Muscle of arm (tissue), 12 donors: ENCODE measurements around the gene CECR2. TPM values are rescaled to one million over a fixed set of nuclear protein-coding genes. Genes with fewer than 3 reads are reported as not detected.

ENCODE experiments used
- DNase-seq: peaks from one replicate; pipeline ENCODE4 v3.0.0-alpha.2; 2013
- polyA plus RNA-seq, 12 donors: library from polyadenylated mRNA; unstranded; fragments of 120-200 nt; gene quantifications; one replicate each; pipeline ENCODE4 v1.2.1, GENCODE V29; 2013; ENCODE audit not compliant: insufficient read length in 12 of 12

CECR2 gene
- polyA plus RNA-seq, 12 donors = 11.0 to 27.9 (median 22.8) TPM; not detected in 1

DNA sequence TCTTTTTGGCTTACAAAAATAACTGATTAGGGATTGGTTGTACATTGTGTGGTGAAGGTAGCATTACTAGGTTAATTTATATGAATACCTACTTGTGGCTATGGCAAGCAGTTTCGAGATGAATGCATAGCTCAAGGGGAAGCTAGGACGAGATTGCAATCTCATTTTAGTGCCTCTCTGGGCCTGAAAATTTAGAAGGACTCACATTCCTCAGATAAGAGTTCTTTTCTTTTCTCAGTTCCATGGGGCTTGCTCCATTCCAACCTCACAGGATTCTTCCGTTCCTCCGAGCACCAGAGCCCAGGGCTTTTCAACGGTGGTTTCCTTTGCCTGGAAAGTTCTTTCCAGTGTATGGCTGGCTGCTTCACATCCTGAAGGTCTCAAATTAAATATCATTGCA lies 82.1 kb downstream of the CECR2 start:
- DNase-seq = no peak

GRCh38 chr22:17460895-17461294 lies 91.6 kb downstream of the CECR2 start:
- no peak for DNase-seq

GRCh38 chr22:17470880-17471500 lies 101.7 kb downstream of the CECR2 start:
- DNase-seq = no peak

GRCh38 chr22:17471886-17472535 lies 102.8 kb downstream of the CECR2 start:
- peak; percentile 32 for DNase-seq

DNA sequence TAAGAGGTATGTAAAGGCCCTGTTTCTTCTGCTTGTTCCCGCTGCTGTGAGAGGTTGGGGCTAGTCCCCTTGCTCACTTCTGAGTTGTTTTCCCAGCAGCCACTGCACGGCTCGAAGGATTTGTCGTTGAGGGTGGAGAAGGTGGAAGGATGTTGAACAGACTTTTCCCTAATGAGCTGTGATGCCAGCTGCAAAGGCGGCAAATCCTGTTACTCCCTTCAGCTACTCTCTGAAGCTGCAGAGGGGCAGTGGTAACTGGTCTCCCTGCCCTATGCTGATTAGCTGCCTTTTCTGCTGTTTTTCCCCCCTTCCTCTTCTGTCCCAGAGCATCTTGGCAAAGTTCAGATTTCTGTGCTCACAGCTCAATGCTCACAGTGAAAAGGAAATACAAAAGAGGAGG lies 103.7 kb downstream of the CECR2 start:
- DNase-seq = peak; percentile 15

GRCh38 chr22:17475318-17476230 lies 106.3 kb downstream of the CECR2 start:
- no peak for DNase-seq

GRCh38 chr22:17476838-17477237 lies 107.6 kb downstream of the CECR2 start:
- DNase-seq = no peak

- no peak for DNase-seq
Observed at GRCh38 chr22:17477391-17477833, 108.2 kb downstream of the CECR2 start.

DNA sequence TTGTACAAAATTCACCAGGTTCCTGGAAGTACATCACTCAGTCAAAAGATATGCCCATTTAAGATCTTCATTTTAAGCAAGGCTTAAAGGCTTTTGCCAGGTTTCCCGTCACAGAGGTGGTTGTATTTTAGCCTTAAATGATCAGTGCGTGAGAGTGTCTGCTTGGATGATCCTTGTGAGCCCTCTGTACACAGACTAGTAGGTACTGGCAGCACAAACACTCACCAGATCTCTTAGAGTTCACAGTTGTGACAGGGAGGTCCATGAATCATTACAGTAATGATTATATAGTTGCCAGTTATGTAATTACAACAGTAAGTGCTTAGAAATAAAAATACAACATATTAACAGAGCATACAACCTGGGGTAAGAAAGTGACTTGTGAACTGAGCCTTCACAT lies 109.9 kb downstream of the CECR2 start:
- no peak for DNase-seq

GRCh38 chr22:17481424-17481823 lies 112.2 kb downstream of the CECR2 start:
- DNase-seq = no peak

DNA sequence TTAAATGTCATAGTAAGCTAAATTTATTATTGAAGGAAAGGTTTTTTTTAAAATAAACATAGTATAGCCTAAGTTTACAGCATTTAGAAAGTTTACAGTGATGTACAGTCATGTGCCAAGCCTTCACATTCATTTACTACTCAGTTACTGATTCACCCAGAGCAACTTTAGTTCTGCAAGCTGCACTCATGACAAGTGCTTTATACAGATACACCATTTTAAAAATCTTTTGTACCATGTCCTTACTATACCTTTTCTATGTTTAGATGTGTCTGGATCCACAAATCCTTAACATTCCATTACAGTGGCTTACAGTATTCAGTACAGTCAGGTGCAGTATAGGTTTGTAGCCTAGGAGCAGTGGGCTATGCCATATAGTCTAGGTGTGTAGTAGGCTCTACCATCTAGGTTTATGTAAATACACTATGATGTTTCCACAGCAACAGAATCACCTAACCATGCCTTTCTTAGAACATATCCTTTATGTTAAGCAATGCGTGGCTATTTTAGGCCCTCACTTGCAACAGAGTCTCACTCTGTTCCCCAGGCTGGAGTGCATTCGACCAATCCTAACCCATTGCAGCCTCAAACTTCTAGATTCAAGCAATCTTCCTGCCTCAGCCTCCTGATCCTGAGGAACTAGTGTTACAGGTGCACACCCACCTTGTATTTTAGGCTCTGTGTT lies 114.6 kb downstream of the CECR2 start:
- DNase-seq = no peak

GRCh38 chr22:17484608-17485007 lies 115.3 kb downstream of the CECR2 start:
- no peak for DNase-seq

DNA sequence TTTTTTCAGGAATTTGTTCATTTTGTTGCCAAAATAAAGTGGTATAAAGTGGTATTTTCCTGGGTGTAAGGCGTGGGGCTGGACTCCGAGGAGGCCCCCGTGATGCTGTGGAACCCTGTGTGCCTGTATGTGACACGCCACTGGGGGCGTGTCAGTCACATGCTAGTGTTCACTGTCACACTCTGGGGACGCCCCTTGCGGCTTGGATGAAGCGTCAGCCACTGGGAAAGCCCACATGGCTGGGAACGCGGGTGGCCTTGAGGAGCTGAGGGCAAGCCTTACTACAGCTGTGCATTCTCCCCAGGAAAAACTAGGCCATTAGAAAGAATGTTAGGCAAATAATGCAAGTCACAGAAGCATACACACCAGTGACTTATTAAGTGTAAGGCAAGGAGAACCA lies 117.1 kb downstream of the CECR2 start:
- no peak for DNase-seq

DNA sequence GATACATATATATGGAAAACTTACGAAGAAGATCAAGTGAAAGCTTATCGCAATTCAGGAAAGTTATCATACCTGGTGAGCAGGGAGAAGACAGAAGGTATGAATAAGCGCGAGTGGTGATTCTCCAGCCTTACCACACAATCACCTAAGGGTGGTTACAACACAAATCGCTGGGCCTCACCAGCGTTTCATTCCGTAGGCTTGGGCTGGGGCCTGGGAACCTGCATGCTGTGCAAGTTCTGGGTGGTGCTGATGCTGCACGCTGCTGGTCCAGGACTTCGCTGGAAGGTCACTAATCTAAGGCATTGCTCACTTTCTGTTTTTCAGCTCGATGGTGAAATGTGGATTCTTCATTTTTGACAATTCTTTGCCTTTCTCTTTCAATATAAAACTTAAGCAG lies 117.5 kb downstream of the CECR2 start:
- no peak for DNase-seq

DNA sequence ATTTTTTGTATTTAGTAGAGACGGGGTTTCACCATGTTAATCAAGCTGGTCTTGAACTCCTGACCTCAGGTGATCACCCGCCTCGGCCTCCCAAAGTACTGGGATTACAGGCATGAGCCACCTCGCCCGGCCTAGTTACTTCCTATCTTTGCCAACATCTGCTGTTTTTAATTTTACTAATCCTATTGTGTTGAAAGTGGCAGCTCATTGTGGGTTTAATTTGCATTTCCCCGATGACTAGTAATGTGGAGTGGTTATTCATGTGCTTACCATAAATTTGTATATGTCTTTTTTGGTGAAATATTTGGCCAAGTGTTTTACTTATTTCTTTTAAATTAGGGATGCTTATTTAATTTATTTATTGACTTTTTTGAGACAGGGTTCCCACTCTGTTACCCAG lies 119.8 kb downstream of the CECR2 start:
- DNase-seq = no peak

- DNase-seq = no peak
Observed at GRCh38 chr22:17491090-17491640, 121.9 kb downstream of the CECR2 start.

GRCh38 chr22:17492247-17492646 lies 123.0 kb downstream of the CECR2 start:
- no peak for DNase-seq

GRCh38 chr22:17493419-17493981 lies 124.2 kb downstream of the CECR2 start:
- no peak for DNase-seq

DNA sequence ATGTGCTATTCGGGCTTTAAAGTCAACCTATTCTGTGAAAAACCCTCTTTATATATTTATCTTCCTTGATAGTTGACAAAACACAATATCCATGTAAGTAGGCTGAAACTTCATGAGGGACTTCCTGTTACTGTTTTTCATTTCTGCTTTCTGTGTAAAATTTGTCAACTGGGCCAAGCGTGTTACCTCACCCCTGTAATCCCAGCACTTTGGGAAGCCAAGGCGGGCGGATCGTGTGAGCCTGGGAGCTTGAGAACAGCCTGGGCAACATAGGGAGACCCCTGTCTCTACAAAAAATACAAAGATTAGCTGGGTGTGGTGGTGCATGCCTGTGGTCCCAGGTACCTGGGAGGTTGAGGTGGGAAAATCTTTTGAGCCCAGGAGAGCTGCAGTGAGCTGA lies 127.6 kb downstream of the CECR2 start:
- DNase-seq = no peak

DNA sequence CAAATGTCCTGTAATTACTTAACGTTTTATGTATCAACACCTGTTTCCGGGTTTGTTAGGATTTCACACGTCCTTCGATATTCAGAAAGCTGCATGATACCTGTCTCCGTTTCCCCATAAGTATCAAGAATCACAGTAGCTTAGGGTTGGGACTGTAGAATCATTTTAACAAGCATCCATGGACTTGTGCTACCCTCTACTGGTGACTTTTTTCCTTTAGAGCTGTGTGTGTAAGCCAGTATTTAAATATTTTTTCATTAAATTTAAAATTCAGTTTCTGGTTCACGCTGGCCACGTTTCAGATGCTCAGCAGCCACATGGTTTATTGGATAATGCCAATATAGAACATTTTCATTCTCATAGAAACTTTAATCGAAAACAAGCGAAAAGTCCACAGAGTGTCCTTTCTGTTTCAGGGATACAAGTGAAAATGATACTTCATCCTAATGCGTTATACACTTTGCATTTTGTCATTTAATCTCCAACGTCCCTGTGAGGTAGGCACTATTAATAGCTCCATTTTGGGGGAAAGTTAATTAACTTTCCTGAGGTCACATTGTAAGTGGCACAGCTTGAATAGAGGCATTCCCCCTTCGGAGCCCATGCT lies 132.5 kb downstream of the CECR2 start:
- DNase-seq = peak; percentile 74

DNA sequence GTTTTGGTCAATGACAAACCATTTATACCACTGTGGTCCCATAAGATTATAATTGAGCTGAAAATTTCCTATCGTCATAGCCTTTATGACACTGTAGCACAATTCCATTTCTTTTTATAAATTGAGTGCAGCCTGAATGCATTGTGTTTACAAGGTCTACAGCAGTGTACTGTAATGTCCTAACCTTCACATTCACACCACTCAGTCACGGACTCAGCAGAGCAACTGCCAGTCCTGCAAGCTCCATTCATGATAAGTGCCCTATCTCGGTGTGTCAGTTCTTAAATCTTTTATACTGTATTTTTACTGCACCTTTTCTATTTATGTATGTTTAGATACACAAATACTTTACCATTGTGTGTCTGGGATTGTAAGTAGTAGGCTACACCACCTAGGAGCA lies 138.8 kb downstream of the CECR2 start:
- DNase-seq = no peak
